Keratinocyte (primary cell): Measurements from ENCODE around the gene MAST2.
"Not testable (repeated sequence)": the region's sequence is repeated elsewhere in the genome, so short reads cannot be mapped to it uniquely, and the experiment has no call there.

ENCODE experiments used
- EZH2 ChIP-seq: IDR thresholded peaks from one replicate; pipeline ENCODE4 v1.6.1; 2012; ENCODE audit warnings: inconsistent platforms, mild to moderate bottlenecking, low read length, moderate library complexity
- TF ChIP-seq, protein P1 (sequence below), 3 experiments: IDR thresholded peaks in 1 of 3; conservative IDR thresholded peaks in 1 of 3; optimal IDR thresholded peaks in 1 of 3; 2 replicates in 2 of 3; 3 replicates in 1 of 3; pipeline versions ENCODE3 to v1.5.1; 2011; ENCODE audit warnings: low read length in 3 of 3, mild to moderate bottlenecking in 3 of 3, moderate library complexity in 2 of 3, control low read depth in 1 of 3, inconsistent platforms in 1 of 3; ENCODE audit not compliant: insufficient read depth in 2 of 3; ENCODE audit errors: extremely low read depth in 1 of 3

DNA sequence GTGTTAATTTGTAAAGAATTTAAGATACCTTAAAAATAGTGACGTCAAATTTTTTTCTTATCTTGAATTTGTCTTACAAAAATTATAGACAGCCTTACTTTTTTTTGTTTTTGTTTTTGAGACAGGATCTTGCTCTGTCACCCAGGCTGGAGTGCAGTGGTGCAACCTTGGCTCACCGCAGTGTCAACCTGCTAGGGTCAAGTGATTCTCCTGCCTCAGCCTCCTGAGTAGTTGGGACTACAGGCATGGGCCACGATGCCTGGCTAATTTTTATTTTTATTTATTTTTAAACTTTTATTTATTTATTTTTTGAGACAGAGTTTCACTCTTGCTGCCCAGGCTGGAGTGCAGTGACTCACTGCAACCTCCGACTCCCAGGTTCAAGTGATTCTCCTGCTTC lies 40.6 kb downstream of the MAST2 start:
- TF ChIP-seq, protein P1, sequence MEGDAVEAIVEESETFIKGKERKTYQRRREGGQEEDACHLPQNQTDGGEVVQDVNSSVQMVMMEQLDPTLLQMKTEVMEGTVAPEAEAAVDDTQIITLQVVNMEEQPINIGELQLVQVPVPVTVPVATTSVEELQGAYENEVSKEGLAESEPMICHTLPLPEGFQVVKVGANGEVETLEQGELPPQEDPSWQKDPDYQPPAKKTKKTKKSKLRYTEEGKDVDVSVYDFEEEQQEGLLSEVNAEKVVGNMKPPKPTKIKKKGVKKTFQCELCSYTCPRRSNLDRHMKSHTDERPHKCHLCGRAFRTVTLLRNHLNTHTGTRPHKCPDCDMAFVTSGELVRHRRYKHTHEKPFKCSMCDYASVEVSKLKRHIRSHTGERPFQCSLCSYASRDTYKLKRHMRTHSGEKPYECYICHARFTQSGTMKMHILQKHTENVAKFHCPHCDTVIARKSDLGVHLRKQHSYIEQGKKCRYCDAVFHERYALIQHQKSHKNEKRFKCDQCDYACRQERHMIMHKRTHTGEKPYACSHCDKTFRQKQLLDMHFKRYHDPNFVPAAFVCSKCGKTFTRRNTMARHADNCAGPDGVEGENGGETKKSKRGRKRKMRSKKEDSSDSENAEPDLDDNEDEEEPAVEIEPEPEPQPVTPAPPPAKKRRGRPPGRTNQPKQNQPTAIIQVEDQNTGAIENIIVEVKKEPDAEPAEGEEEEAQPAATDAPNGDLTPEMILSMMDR (optimal IDR thresholded peaks at IDR 0.05 in 1 of 3, IDR thresholded peaks at IDR 0.05 in 1 of 3, conservative IDR thresholded peaks at IDR 0.05 in 1 of 3; ENCODE audit: extremely low read depth in 1 of 3, insufficient read depth in 2 of 3, low read length in 3 of 3), result not testable (repeated sequence)
- not testable (repeated sequence) for TF ChIP-seq EZH2
